Measurements from ENCODE around the gene TECRL.

Gene TECRL

DNA sequence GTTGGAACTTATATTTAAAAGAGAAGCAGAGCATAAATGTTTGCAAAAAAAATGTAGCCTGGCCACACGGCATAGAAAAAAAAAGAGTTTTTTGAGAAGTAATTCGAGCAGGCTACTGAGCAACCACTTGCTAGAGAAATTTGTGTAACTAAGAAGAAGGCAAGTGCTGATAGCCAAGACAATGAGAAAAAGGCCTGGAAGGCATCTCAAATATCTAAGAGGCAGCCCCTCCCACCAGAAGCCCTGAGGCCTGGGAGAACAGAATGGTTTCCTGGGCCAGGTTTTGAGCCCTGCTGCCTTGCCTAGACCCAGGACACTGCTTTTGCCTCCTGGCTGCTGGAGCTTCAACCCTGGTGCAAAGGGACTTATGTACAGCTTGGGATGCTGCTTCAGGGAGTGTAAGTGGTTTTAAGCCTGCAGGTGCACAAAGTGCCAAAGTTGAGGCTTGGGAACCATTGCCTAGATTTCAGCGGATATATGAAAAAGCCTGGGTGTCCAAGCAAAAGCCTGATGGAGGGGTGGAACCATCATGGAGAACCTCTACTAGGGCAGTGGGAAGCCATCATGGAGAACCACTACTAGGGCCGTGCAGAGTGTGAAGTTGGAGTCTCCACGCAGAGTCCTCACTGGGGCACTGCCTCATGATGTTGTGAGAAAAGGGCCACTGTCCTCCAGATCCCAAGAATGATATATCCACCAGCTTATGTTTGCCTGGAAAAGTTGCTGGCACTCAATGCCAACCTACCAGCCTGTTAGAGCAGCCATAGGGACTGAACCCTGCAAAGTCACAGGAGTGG lies 9.7 kb downstream of the TECRL start:
- TF ChIP-seq CTCF (conservative IDR thresholded peaks at IDR 0.05; ENCODE audit: low read depth) = no peak
- POLR2A ChIA-PET (ENCODE audit: low non-redundant PET) = no interaction called here
- CTCF ChIA-PET = interaction anchor here (0.5 kb wide), 1 partner anchor 288 kb away, joined by 4 read pairs; no protein-coding TSS in a partner anchor
- no peak for DNase-seq (ENCODE audit: low spot score)
- H3K27ac ChIP-seq = no peak overlapping the region

- TF ChIP-seq CTCF (conservative IDR thresholded peaks at IDR 0.05; ENCODE audit: low read depth) = no peak
- no peak for DNase-seq (ENCODE audit: low spot score)
- CTCF ChIA-PET = no interaction called here
- POLR2A ChIA-PET (ENCODE audit: low non-redundant PET) = no interaction called here
- no peak overlapping the region for H3K27ac ChIP-seq
These were observed 14.8 kb downstream of the TECRL start for GRCh38 chr4:64394469-64394868.

DNA sequence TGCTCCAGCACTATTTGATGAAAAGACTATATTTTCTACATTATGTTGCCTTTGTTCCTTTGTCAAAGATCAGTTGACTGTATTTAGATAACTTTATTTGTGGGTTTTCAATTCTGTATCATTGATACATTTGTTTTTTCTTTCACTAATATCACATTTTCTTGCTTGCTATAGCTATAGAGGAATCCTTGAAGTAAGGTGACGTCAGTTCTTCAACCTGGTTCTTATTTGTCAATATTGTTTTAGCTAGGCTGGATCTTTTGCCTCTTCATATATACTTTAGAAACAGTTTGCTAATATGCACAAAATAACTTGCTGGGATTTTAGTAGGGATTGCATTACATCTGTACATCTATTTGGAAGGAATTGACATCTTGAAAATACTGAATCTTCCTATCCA lies 21.0 kb downstream of the TECRL start:
- CTCF ChIA-PET = no interaction called here
- no peak overlapping the region for H3K27ac ChIP-seq
- DNase-seq (ENCODE audit: low spot score) = no peak
- TF ChIP-seq CTCF (conservative IDR thresholded peaks at IDR 0.05; ENCODE audit: low read depth) = no peak
- POLR2A ChIA-PET (ENCODE audit: low non-redundant PET) = no interaction called here

DNA sequence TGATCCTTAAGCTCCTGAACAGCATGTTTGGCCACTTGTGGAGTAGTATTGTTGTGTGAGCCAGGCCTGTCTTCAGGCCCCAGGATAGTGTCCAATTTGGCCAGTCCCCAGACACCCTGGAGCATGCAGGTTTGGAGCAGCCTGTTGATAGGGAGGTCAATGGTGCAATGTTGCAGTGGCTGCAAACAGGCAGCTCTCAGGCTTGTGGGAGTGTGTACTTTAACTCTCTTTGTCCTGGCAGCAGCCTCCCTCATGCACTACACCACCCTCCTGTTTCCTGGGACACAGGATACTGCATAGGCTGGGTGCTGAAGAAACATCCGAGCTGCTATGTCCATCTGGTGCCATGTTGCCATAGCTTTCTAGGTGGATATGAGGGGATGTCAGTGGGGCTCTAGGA lies 24.0 kb downstream of the TECRL start:
- DNase-seq (ENCODE audit: low spot score) = no peak
- ChIA-PET POLR2A (ENCODE audit: low non-redundant PET) (no interaction called here), CTCF (no interaction called here)
- H3K27ac ChIP-seq = no peak overlapping the region
- no peak for TF ChIP-seq CTCF (conservative IDR thresholded peaks at IDR 0.05; ENCODE audit: low read depth)

DNA sequence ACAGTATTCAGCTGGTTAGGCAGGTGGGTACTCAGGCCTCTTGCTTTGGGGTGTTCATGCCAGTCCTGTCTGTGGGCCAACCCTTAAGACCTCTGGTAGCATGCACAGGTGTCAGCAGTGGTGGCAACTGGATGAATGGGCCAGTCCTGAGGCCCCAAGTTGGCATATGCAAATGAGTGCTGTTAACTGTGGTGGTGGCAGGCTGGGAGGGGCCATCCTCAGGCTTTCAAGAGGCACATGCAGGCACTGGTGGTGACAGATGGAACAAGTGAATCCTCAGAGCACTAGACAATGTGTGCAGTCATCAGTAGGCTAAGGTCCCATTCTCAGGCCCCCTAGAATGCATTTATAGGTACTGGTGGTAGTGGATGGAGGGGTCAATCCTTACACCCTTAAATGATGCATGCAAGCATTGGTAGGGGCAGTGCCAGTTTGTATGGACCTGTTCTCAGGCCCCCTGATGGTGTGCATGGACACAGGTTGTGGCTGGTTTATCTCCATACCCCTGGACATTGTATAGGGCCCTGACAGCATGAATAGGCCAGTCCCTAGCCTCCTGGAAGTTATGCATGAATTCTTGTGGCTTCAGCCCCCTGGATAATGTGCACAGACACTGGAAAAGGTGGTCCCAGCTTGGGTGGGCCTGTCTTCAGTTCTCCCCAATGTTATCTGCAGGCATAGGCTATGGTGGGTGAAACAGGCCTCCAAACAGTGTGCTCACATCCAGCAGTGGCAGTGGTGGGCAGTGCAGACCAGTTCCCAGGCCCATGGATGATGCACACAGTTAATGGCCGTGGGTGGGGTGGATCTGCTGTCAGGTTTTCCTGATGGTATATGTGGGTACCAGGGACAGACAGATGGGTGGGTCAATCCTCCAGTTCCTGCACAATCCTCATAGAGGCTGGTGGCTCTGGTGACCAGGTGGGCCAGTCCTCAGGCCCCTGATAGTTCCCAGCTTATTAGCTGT lies 24.7 kb downstream of the TECRL start:
- no peak for TF ChIP-seq CTCF (conservative IDR thresholded peaks at IDR 0.05; ENCODE audit: low read depth)
- ChIA-PET CTCF (no interaction called here), POLR2A (ENCODE audit: low non-redundant PET) (no interaction called here)
- no peak overlapping the region for H3K27ac ChIP-seq
- no peak for DNase-seq (ENCODE audit: low spot score)

- DNase-seq (ENCODE audit: low spot score) = no peak
- POLR2A ChIA-PET (ENCODE audit: low non-redundant PET) = no interaction called here
These were observed 40.5 kb downstream of the TECRL start for GRCh38 chr4:64368741-64369140.

More at GRCh38 chr4:64368741-64369140, 40.5 kb downstream of the TECRL start:
- CTCF ChIA-PET = no interaction called here
- no peak for TF ChIP-seq CTCF (conservative IDR thresholded peaks at IDR 0.05; ENCODE audit: low read depth)
- no peak overlapping the region for H3K27ac ChIP-seq
